Stimulated activated CD8-positive, alpha-beta memory T cell treated with anti-CD3 and anti-CD28 coated beads, Interleukin-15, amount 100 ng/mL, for 1 hour (primary cell): Measurements from ENCODE around the gene ATP13A4.

Experiments
- DNase-seq: peaks from one replicate; pipeline ENCODE4 v3.0.0-alpha.2; 2020; ENCODE audit warnings: low read depth

The ATP13A4 gene

GRCh38 chr3:193554811-193555210 lies at the start of gene ATP13A4:
ATP13A4 (minus strand) TSS chr3:193554895; CDS start chr3:193554799, 96 bp downstream.
- no peak for DNase-seq

GRCh38 chr3:193599393-193599792 lies 44.7 kb upstream of the ATP13A4 start:
- no peak for DNase-seq

- no peak for DNase-seq
These were observed 43.5 kb upstream of the ATP13A4 start for GRCh38 chr3:193598202-193598601.

GRCh38 chr3:193595939-193596487 lies 41.3 kb upstream of the ATP13A4 start:
- DNase-seq: no peak

- DNase-seq: no peak
These were observed 40.4 kb upstream of the ATP13A4 start for GRCh38 chr3:193594946-193595689.

- DNase-seq: no peak
These were observed 39.0 kb upstream of the ATP13A4 start for GRCh38 chr3:193593668-193594030.

GRCh38 chr3:193592841-193593667 lies 38.4 kb upstream of the ATP13A4 start, which contains the start of gene OPA1:
OPA1 (plus strand) TSS chr3:193593208; CDS start chr3:193593378, 170 bp downstream.
- peak; percentile 76 for DNase-seq

GRCh38 chr3:193590088-193590856 lies 35.6 kb upstream of the ATP13A4 start:
- DNase-seq: no peak

GRCh38 chr3:193589616-193590015 lies 34.9 kb upstream of the ATP13A4 start:
- no peak for DNase-seq

- DNase-seq: no peak
These were observed 34.4 kb upstream of the ATP13A4 start for GRCh38 chr3:193589129-193589528.

- DNase-seq: no peak
These were observed 31.8 kb upstream of the ATP13A4 start for GRCh38 chr3:193586526-193586925.

- no peak for DNase-seq
These were observed 30.8 kb upstream of the ATP13A4 start for GRCh38 chr3:193585530-193585929.

- no peak for DNase-seq
These were observed 19.9 kb upstream of the ATP13A4 start for GRCh38 chr3:193574488-193575070.

GRCh38 chr3:193573403-193574191 lies 18.9 kb upstream of the ATP13A4 start:
- no peak for DNase-seq

- DNase-seq: peak; percentile 17
These were observed 17.8 kb upstream of the ATP13A4 start for GRCh38 chr3:193572426-193572908.

- no peak for DNase-seq
These were observed 14.4 kb upstream of the ATP13A4 start for GRCh38 chr3:193569119-193569518.

- DNase-seq: no peak
These were observed 9.3 kb upstream of the ATP13A4 start for GRCh38 chr3:193564012-193564411.

- DNase-seq: no peak
These were observed 8.7 kb upstream of the ATP13A4 start for GRCh38 chr3:193563426-193563825.

- DNase-seq: no peak
These were observed 6.2 kb upstream of the ATP13A4 start for GRCh38 chr3:193560870-193561269.

- DNase-seq: no peak
These were observed 5.4 kb upstream of the ATP13A4 start for GRCh38 chr3:193560091-193560490.

GRCh38 chr3:193559100-193559499 lies 4.4 kb upstream of the ATP13A4 start:
- no peak for DNase-seq
